SU-DHL-6 (cell line): Measurements from ENCODE around the gene FXYD2.

Source experiments
- H2AFZ ChIP-seq: fragments of 200-600 bp; sonication (generic); 2 replicates; pipeline ENCODE4 v1.6.1; 2014; ENCODE audit warnings: low read depth, mild to moderate bottlenecking, moderate library complexity, mixed read lengths, antibody characterized with exemption, low read length; ENCODE audit not compliant: severe bottlenecking
- H3F3A ChIP-seq: fragments of 200-600 bp; shearing (Covaris generic); 2 replicates; pipeline ENCODE4 v1.6.0; 2016; ENCODE audit warnings: antibody characterized with exemption, mild to moderate bottlenecking; ENCODE audit not compliant: insufficient read depth
- H3K27ac ChIP-seq: fragments of 200-600 bp; sonication (generic); 2 replicates; pipeline ENCODE4 v1.5.1; 2016; ENCODE audit warnings: low read depth, mild to moderate bottlenecking, low read length, moderate library complexity, mixed read lengths
- H3K27me3 ChIP-seq: fragments of 200-600 bp; sonication (generic), shearing (Covaris generic); 2 replicates; pipeline ENCODE4 v1.6.0; 2014; ENCODE audit warnings: mild to moderate bottlenecking, low read length
- H3K36me3 ChIP-seq: fragments of 200-600 bp; sonication (generic); 2 replicates; pipeline ENCODE4 v1.6.1; 2014; ENCODE audit warnings: mild to moderate bottlenecking, low read length, mixed read lengths
- H3K4me2 ChIP-seq: fragments of 300-600, 200-600 bp; shearing (Covaris generic), sonication (generic); 2 replicates; pipeline ENCODE4 v1.6.0; 2014; ENCODE audit warnings: low read length, low read depth, mild to moderate bottlenecking; ENCODE audit not compliant: poor library complexity, severe bottlenecking
- H3K4me3 ChIP-seq: fragments of 200-600 bp; sonication (generic); 2 replicates; pipeline ENCODE4 v1.5.1; 2014; ENCODE audit warnings: antibody characterized with exemption, low read length, mild to moderate bottlenecking, mixed read lengths; ENCODE audit not compliant: insufficient read depth, poor library complexity, severe bottlenecking
- H3K79me2 ChIP-seq: fragments of 200-600 bp; sonication (generic); 2 replicates; pipeline ENCODE4 v1.6.1; 2014; ENCODE audit warnings: mild to moderate bottlenecking, low read length, moderate library complexity; ENCODE audit not compliant: insufficient read depth
- H3K9ac ChIP-seq: fragments of 200-600 bp; sonication (generic); 2 replicates; pipeline ENCODE4 v1.7.0; 2014; ENCODE audit warnings: mild to moderate bottlenecking, low read length
- H3K9me2 ChIP-seq: fragments of 200-600 bp; sonication (generic); replicated peaks from 2 replicates; pipeline ENCODE4 v1.6.1; 2014; ENCODE audit warnings: low read length; ENCODE audit not compliant: insufficient read depth
- H3K9me3 ChIP-seq: fragments of 200-600 bp; sonication (generic); 2 replicates; pipeline ENCODE4 v1.6.1; 2014; ENCODE audit warnings: low read length, mixed read lengths; ENCODE audit not compliant: insufficient read depth
- H4K20me1 ChIP-seq: fragments of 200-600 bp; sonication (generic); 2 replicates; pipeline ENCODE4 v1.6.1; 2014; ENCODE audit warnings: low read depth, mild to moderate bottlenecking, antibody characterized with exemption, low read length, moderate library complexity, mixed read lengths
- CTCF ChIP-seq: fragments of 200-600 bp; sonication (generic); IDR thresholded peaks from one replicate; pipeline ENCODE4 v1.5.1; 2017; ENCODE audit warnings: antibody characterized with exemption, mild to moderate bottlenecking, low read length, moderate library complexity; ENCODE audit not compliant: insufficient read depth, poor library complexity, severe bottlenecking
- EZH2phosphoT487 ChIP-seq: fragments of 200-600 bp; sonication (generic), shearing (Covaris generic); conservative IDR thresholded peaks from 2 replicates; pipeline ENCODE4 v1.6.1; 2018; ENCODE audit warnings: mild to moderate bottlenecking, antibody characterized with exemption, low read length, moderate library complexity, mixed read lengths

Gene FXYD2

GRCh38 chr11:117857734-117858414 is 33.3 kb upstream of the FXYD2 start:
- Histone ChIP-seq H3K27ac (no peak overlapping the region), H3K9ac (no peak overlapping the region), H3K27me3 (no peaks in the 10 kb centered on the region), H4K20me1 (no peaks in the 10 kb centered on the region), H3K4me3 (no peak overlapping the region), H3K36me3 (no peaks in the 10 kb centered on the region), H3K9me2 (no peaks in the 10 kb centered on the region), H3F3A (no peaks in the 10 kb centered on the region), H2AFZ (no peak overlapping the region), H3K9me3 (no peaks in the 10 kb centered on the region), H3K4me2 (no peak overlapping the region), H3K79me2 (no peaks in the 10 kb centered on the region)
- TF ChIP-seq CTCF (no peak), EZH2phosphoT487 (no peak)

- Histone ChIP-seq H2AFZ (no peak overlapping the region), H3K27me3 (no peaks in the 10 kb centered on the region), H3K9me3 (no peaks in the 10 kb centered on the region), H4K20me1 (no peaks in the 10 kb centered on the region), H3K9ac (no peak overlapping the region), H3F3A (no peaks in the 10 kb centered on the region), H3K9me2 (no peaks in the 10 kb centered on the region), H3K36me3 (no peaks in the 10 kb centered on the region), H3K4me3 (no peak overlapping the region), H3K27ac (no peak overlapping the region), H3K4me2 (no peak overlapping the region), H3K79me2 (no peaks in the 10 kb centered on the region)
- TF ChIP-seq CTCF: no peak
- TF ChIP-seq EZH2phosphoT487: no peak
These were observed 31.5 kb upstream of the FXYD2 start for GRCh38 chr11:117855912-117856651.

GRCh38 chr11:117855186-117855845 is 30.8 kb upstream of the FXYD2 start:
- Histone ChIP-seq H3F3A (no peaks in the 10 kb centered on the region), H4K20me1 (no peaks in the 10 kb centered on the region), H3K79me2 (no peaks in the 10 kb centered on the region), H3K4me3 (no peak overlapping the region), H3K4me2 (no peak overlapping the region), H3K9ac (no peak overlapping the region), H3K27me3 (no peaks in the 10 kb centered on the region), H3K36me3 (no peaks in the 10 kb centered on the region), H2AFZ (no peak overlapping the region), H3K9me3 (no peaks in the 10 kb centered on the region), H3K27ac (no peak overlapping the region), H3K9me2 (no peaks in the 10 kb centered on the region)
- TF ChIP-seq EZH2phosphoT487 (no peak), CTCF (no peak)
